RWPE2 (cell line): ENCODE data around the gene CDC40.
"Not testable (repeated sequence)": the region's sequence is repeated elsewhere in the genome, so short reads cannot be mapped to it uniquely, and the experiment has no call there.

Source experiments
- ATAC-seq: fragments of 200-7000 bp; cut with Tn5 transposase; 3 replicates; pipeline ENCODE4 v1.9.1; 2021; ENCODE audit warnings: low read depth
- DNase-seq: peaks from one replicate; pipeline ENCODE4 v3.0.0-alpha.2; 2020; ENCODE audit warnings: low spot score
- H3K27ac ChIP-seq: fragments of 450-650 bp; 2 replicates; pipeline ENCODE4 v1.5.1; 2017; ENCODE audit warnings: mild to moderate bottlenecking; ENCODE audit not compliant: poor library complexity, severe bottlenecking
- H3K27me3 ChIP-seq: fragments of 250-450 bp; sonication (Bioruptor Pico); 2 replicates; pipeline ENCODE4 v1.5.1; 2021; ENCODE audit warnings: mild to moderate bottlenecking, moderate library complexity; ENCODE audit not compliant: insufficient read depth, poor library complexity, severe bottlenecking
- H3K36me3 ChIP-seq: fragments of 250-450 bp; sonication (Bioruptor Pico); 2 replicates; pipeline ENCODE4 v1.5.1; 2020; ENCODE audit warnings: low read depth, mild to moderate bottlenecking, moderate library complexity
- H3K4me1 ChIP-seq: fragments of 250-450 bp; sonication (Bioruptor Pico); 2 replicates; pipeline ENCODE4 v1.5.1; 2021; ENCODE audit warnings: mild to moderate bottlenecking, moderate library complexity; ENCODE audit not compliant: insufficient read depth, poor library complexity, severe bottlenecking
- H3K4me3 ChIP-seq: fragments of 250-450 bp; sonication (Bioruptor Pico); 2 replicates; pipeline ENCODE4 v1.5.1; 2021; ENCODE audit warnings: mild to moderate bottlenecking, moderate library complexity; ENCODE audit not compliant: severe bottlenecking
- H3K9me3 ChIP-seq: fragments of 250-450 bp; sonication (Bioruptor Pico); 2 replicates; pipeline ENCODE4 v1.5.1; 2021; ENCODE audit warnings: mild to moderate bottlenecking, moderate library complexity; ENCODE audit not compliant: severe bottlenecking
- CTCF ChIP-seq: fragments of 450-650 bp; IDR thresholded peaks from one replicate; pipeline ENCODE4 v1.5.1; 2017; ENCODE audit warnings: mild to moderate bottlenecking, moderate library complexity; ENCODE audit not compliant: poor library complexity, severe bottlenecking

CDC40 gene

GRCh38 chr6:110265273-110265672 is 85.0 kb downstream of the CDC40 start:
- no peak for ATAC-seq

GRCh38 chr6:110266996-110267395 is 86.8 kb downstream of the CDC40 start:
- H3K9me3 ChIP-seq = no peaks in the 10 kb centered on the region
- peaks cover 4% of the 10 kb centered on the region for H3K27me3 ChIP-seq
- H3K27ac ChIP-seq = no peak overlapping the region
- H3K36me3 ChIP-seq = no peaks in the 10 kb centered on the region
- no peak for DNase-seq
- ATAC-seq = no peak
- no peak for TF ChIP-seq CTCF
- H3K4me1 ChIP-seq = no peaks in the 10 kb centered on the region
- no peak overlapping the region for H3K4me3 ChIP-seq

More at GRCh38 chr6:110265273-110265672, 85.0 kb downstream of the CDC40 start:
- Histone ChIP-seq H3K36me3 (no peaks in the 10 kb centered on the region), H3K9me3 (no peaks in the 10 kb centered on the region), H3K4me1 (no peaks in the 10 kb centered on the region), H3K4me3 (no peak overlapping the region), H3K27me3 (peaks cover 4% of the 10 kb centered on the region), H3K27ac (no peak overlapping the region)
- no peak for TF ChIP-seq CTCF
- no peak for DNase-seq

GRCh38 chr6:110269623-110270022 is 89.4 kb downstream of the CDC40 start:
- ATAC-seq (no peak), DNase-seq (no peak)
- no peak overlapping the region for H3K4me3 ChIP-seq
- no peaks in the 10 kb centered on the region for H3K4me1 ChIP-seq
- no peak for TF ChIP-seq CTCF
- H3K36me3 ChIP-seq = no peaks in the 10 kb centered on the region
- H3K27ac ChIP-seq = no peak overlapping the region
- H3K9me3 ChIP-seq = no peaks in the 10 kb centered on the region
- peaks cover 12% of the 10 kb centered on the region for H3K27me3 ChIP-seq

GRCh38 chr6:110270165-110270564 is 89.9 kb downstream of the CDC40 start:
- ATAC-seq (no peak), DNase-seq (no peak)
- H3K27ac ChIP-seq = no peak overlapping the region
- H3K36me3 ChIP-seq = no peaks in the 10 kb centered on the region
- TF ChIP-seq CTCF = no peak
- H3K9me3 ChIP-seq = no peaks in the 10 kb centered on the region
- peaks cover 12% of the 10 kb centered on the region for H3K27me3 ChIP-seq
- no peak overlapping the region for H3K4me3 ChIP-seq
- H3K4me1 ChIP-seq = no peaks in the 10 kb centered on the region

GRCh38 chr6:110271732-110272022 is 91.5 kb downstream of the CDC40 start:
- no peak overlapping the region for H3K27ac ChIP-seq

GRCh38 chr6:110272781-110273180 is 92.6 kb downstream of the CDC40 start:
- peaks cover 12% of the 10 kb centered on the region for H3K27me3 ChIP-seq
- ATAC-seq, H3K4me1 ChIP-seq, H3K9me3 ChIP-seq, H3K36me3 ChIP-seq, DNase-seq, H3K27ac ChIP-seq, H3K4me3 ChIP-seq: not testable (repeated sequence)

More at GRCh38 chr6:110271732-110272022, 91.5 kb downstream of the CDC40 start:
- ATAC-seq = no peak
- peaks cover 12% of the 10 kb centered on the region for H3K27me3 ChIP-seq
- no peak overlapping the region for H3K4me3 ChIP-seq
- no peaks in the 10 kb centered on the region for H3K4me1 ChIP-seq
- no peak for DNase-seq
- no peaks in the 10 kb centered on the region for H3K36me3 ChIP-seq
- TF ChIP-seq CTCF = no peak
- H3K9me3 ChIP-seq = no peaks in the 10 kb centered on the region
